CD4-positive, alpha-beta T cell treated with Interleukin-4 for 4 hours (primary cell): ENCODE measurements around the gene KCNQ1.
"Not testable (repeated sequence)": the region's sequence is repeated elsewhere in the genome, so short reads cannot be mapped to it uniquely, and the experiment has no call there.

Source experiments
- DNase-seq: peaks from one replicate; pipeline ENCODE4 v3.0.0-alpha.2; 2020

The KCNQ1 gene

DNA sequence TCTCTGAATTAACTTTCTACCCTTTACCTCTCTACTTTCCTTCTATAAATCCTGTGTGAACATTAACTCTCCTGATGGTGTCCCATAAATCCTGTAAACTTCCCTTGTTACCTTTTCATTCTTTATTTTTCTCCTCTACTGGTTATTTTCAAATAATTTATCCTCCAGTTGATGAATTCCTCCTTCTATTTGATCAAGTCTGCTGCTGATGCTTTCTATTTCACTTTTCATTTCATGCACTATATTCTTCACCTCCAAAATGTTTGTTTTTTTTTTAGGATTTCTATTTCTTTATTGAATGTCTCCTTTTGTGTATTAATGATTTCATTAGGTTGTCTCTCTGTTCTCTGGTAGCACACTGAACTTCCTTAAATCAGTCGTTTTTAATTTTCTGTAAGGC is 186.4 kb downstream of the KCNQ1 start:
- no peak for DNase-seq

DNA sequence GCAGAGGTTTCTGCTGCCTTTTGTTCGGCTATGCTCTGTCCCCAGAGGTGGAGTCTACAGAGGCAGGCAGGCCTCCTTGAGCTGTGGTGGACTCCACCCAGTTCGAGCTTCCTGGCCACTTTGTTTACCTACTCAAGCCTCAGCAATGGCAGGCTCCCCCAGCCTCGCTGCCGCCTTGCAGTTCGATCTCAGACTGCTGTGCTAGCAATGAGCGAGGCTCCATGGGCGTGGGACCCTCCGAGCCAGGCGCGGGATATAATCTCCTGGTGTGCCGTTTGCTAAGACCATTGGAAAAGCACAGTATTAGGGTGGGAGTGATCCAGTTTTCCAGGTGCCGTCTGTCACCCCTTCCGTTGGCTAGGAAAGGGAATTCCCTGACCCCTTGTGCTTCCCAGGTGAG is 195.0 kb downstream of the KCNQ1 start:
- DNase-seq = not testable (repeated sequence)

DNA sequence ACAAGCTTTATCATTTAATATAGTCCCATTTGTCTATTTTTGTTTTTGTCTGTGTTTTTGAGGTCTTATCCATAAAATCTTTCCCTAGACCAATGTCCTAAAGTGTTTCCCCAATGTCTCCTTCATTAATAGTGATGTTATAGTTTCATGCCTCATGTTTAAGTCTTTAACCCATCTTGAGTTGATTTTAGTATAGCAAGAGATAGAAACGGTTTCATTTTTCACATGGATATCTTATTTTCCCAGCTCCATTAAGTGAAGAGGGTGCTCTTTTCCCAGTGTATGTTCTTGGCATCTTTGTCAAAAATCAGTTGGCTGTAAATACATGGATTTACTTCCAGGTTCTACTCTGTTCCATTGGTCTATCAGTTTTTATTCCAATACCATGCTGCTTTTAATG is 196.8 kb downstream of the KCNQ1 start:
- no peak for DNase-seq

DNA sequence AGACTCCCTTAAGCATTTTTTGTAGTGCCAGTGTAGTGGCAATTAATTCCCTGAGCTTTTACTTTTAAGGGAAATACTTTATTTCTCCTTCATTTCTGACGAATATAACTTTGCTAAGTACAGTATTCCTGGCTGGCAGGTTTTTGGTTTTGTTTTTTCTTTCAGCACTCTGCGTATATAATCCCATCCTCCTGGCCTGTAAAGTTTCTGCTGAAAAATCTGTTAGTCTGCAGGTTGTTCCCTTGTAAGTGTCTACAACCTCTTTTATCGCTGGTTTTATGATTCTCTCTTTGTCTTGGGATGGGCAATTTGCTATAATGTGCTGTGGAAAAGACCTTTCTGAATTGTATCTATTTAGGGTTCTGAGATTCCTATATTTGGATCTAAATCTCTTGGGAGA is 198.9 kb downstream of the KCNQ1 start:
- no peak for DNase-seq

DNA sequence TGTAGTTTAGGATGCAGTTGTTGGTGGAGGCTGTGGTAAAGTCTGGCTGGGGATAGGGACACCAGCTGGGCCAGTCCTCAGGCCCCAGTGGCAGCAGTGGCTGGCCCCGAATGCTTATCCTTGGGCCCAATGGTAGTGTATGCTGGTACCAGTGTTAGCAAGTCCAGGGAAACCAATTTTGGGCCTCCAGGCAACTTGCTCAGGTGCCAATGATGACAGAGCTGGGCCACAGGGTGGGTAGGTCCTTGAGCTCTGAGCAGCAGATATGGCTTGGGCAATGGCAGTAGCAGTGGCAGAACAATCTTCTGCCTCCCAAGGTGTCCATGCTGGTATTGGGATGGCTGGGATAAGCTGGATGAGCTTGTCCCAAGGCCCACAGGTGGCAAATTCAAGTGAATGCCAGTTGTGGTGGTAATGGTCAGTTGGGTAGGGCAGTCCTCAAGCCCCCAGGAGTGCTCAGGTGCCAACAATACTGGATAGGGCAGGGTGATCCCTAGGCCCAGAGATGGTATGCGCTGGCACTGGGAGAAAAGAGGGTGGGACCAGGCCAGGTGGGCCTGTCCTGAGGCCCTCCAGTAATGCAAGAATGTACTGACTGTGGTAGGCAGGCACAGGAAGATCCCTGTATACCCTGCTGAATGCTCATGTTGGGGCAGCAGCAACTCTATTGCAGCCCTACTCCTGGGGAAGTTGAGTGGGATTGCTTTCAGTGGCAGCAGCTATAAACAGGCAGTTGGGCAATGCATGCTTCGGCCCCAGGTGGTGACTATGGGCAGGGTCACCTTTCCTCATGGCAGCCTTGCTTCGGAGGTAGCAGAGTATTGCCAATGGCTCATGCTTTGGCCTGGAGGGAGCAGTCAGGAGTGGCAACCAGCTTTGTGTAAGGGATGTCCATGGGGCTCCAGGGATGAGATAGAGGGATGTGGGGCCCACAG is 200.3 kb downstream of the KCNQ1 start:
- DNase-seq = no peak

DNA sequence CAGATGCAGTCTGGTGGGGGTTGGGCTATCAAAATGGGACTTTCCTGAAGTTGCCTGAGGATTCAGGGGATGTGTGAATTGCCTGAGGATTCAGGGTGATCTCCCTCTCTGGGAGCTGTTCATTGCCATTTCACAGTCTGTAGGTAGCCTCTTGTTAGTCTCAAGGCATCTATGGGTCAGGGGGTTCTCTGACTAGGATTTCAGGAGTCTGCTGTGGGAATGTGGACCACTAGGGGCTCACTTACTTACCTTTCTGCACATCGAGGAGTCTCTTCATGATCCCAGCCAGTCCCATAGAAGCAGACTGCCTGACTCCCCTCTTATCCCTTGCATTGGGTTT is 200.9 kb downstream of the KCNQ1 start:
- no peak for DNase-seq

DNA sequence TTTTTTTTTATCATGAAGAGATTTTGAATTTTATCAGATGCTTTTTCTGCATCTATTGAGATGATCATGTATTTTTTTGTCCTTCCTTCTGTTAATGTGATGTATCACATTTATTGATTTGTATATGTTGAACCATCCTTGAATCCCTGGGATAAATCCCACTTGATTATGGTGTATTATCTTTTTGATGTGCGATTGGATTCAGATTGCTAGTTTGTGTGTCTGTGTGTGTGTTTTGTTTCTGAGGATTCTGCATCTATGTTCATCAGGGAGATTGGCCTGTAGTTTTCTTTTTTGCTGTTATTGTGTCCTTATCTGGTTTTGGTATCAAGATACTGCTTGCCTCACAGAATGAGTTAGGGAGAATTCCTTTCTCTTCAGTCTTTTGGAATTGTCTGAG is 202.4 kb downstream of the KCNQ1 start:
- DNase-seq = no peak

DNA sequence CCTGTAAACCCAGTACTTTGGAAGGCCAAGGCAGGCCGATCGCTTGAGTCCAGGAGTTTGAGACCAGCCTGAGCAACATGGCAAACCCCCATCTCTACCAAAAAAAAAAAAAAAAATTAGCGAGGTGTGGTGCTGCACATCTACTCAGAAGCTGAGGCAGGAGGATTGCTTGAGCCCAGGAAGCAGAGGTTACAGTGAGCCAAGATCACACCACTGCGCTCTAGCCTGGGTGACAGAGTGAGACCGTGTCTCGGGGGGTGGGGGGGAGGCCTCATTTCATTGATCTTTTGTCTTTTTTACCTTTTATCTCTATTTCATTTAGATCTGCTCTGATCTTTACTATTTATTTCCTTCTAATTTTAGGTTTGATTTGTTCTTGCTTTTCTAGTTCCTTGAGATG is 203.1 kb downstream of the KCNQ1 start:
- DNase-seq = no peak

DNA sequence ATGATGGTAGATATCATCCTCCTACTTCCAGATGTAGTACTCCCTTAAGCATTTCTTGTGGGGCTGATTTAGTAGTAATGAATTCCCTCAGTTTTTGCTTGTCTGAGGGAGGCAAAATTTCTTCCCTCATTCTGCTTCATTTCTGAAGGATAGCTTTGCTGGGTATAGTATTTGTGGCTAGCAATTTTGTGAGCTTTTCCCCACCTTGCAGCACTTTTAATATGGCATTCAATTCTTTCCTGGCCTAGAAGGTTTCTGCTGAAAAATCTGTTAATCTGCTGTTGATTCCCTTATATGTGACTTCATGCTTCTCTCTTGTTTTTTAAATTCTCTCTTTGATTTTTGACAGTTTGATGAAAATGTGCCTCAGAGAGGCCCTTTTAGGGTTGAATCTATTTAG is 204.6 kb downstream of the KCNQ1 start:
- no peak for DNase-seq

DNA sequence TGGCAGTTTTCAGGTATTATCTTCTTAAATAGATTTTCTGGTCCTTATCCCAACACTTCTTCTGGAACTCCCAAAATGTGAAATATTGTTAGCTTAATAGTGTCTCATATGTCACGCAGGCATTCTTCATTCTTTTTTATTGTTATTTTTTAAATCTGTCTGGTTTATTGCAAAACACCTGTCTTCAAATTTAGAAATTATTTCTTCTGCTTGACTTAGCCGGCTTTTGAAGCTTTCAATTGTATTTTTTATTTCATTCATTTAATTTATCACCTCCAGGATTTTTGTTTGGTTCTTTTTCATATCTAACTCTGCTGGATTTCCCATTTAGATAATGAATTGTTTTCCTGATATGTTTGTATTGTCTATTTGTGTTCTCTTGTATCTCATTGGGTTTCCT is 205.0 kb downstream of the KCNQ1 start:
- DNase-seq = no peak

DNA sequence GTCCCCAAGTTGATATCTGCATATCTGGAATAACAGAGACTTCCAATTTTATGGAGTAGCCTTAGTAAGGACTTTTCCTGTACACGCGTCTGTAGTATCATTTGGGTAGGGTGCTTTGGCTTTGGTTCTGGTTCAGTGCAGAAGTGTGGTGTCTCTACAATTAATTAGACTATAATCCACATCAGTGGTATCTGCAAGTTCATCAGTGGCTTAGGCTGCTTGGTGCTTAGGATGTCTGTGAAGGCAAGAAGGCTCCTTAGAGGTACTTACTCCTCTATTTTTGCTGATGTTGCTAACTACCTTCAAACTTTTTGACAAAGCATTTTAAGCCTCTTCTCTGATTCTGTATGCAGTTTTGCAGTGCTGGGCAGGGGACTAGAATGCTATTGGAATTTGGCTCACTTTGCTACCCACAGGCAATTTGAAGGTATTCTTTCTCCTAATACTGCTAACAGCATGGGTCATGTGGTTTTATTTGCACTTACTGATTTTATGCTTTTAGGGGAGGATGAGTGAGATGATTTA is 205.6 kb downstream of the KCNQ1 start:
- DNase-seq = no peak

DNA sequence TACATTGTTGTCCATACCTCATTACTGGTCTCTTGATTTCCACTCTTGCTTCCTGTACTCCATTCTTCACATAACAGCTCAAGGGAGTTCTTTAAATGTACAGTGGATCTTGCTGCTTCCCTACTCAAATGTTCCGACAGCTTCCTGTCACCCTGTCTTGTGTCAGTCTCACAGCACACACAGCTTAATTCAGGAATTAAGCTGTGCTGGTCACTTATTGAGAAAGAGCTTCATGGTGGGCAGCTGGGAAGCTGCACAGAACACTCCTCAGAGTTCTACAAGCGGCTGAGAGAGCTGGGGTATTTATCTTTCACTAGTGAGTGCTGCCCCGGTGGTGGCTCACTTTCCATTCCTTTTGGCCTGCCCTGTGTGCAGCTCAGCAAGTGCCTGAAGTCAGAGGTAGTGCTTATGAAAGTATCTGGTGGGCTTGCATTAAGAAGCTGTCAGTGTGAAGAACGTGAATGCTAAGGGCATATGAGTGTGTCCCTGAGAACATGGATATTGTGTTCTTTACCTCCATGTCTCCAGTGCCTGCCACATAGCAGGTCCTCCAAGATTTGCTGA is 206.3 kb downstream of the KCNQ1 start:
- no peak for DNase-seq

DNA sequence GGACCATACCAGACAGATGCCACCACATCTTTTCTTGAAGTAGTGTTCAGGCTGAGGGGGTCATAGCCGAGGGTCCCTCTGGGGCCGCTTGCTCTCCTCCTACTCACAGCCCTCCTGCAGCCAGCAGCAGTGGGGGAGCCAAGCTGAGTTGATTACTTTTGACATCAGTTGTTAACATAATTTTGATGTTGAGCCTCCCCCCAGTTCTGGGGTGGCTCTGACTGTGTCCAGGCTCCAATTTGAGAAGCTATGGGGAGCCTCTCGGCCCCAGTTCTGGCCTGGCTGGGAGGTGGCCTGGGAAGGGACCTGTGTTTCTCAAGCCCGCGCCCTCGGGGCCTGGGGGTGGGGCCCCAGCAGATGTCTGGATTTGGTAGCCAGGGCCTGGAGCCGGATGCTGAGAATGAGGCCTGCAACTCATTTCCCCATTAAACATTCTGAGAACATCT is 207.0 kb downstream of the KCNQ1 start:
- no peak for DNase-seq

DNA sequence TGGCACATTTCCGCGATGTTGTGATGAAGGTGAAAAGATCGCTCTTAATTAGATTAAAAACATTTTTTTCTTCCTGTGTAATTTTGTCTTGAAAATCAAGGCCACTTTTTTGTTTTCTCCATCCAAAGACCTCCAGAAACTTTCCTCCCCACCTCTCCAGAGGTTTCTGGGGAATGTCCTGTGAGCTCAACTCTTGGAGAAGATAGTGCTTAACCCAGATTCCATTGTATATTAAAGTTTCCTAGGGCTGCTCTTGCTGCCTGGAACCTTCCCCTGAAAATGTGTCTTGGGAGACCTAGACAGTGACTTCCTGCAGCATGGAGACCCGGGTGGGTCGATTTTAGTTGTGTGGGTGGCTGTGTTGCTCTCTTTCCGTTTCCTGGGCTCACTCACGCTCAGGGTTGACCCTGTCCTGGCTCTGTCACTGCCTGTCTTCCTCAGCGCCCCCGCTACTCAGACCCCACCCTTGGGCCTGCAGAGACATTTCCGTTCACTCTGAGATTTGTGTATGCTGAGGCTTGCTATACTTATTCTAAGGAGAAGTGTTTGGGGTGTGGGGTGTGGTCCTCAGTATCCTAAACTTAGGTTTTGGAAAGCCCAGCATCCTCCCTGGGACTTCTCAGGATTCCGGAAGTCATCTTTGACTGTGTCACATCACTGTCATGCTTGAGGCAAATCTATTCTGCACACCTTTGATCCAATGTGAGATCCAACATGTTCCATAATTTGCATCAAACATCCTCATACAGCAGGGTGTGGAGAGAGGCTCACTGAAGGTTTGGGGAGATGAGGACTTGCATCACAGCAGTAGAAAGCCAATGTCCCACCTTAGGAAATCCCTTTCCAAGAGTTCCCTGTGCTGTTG is 207.8 kb downstream of the KCNQ1 start:
- DNase-seq = no peak

DNA sequence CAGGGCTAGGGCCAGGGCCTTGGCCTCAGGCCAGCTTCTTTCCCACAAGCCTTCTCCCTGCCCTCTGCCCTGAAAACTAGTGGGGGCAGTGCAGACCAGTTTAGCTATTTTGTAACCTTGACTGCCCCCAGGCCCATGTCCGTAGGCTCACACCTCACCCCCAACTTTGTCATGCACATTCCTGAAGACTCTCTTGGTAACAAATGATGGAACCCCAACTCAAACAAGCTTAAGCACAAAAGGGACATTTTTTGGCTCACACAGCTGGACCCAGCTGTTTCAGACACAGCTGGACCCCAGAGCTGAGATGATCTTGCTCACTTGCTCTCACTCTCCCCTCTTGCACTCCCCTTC is 208.4 kb downstream of the KCNQ1 start:
- DNase-seq = no peak

DNA sequence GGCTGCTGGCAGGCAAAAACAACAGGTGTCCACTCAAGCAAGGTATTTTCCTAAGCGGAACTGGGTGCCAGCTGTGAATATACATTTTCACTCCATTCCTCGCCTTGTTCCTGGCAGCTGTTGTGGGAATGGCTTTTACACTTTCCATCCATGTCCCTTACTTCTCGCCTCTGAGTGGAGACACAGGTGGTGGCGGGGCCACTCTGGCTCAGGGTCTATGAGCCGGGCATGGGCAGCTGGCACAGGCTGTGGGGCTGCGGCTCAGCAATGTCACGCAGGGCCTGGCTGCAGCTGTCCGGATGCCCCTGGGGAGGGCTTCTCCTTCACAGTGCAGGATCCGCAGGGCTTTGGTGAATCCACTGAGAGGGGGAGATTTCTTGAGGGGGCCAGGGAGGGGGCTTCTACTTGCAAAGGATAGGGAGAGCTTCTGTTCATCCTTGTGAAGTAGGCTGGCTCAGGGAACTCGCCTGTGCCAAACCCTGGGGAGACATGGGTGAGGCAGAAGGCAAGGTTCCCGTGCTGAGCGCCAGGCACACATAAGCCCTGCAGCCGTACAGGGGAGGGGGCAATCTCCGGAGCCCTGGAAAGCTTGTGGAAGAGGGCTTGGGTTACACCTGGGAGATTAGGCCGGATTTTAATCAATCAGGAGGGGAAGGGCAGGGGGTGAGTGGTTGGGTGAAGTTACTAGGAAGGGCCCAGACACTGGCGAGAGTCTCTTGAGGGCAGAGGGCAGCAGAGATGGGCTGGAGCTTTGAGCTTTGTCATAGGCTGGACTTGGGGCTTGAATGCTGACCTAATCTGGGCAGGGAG is 209.3 kb downstream of the KCNQ1 start:
- no peak for DNase-seq

DNA sequence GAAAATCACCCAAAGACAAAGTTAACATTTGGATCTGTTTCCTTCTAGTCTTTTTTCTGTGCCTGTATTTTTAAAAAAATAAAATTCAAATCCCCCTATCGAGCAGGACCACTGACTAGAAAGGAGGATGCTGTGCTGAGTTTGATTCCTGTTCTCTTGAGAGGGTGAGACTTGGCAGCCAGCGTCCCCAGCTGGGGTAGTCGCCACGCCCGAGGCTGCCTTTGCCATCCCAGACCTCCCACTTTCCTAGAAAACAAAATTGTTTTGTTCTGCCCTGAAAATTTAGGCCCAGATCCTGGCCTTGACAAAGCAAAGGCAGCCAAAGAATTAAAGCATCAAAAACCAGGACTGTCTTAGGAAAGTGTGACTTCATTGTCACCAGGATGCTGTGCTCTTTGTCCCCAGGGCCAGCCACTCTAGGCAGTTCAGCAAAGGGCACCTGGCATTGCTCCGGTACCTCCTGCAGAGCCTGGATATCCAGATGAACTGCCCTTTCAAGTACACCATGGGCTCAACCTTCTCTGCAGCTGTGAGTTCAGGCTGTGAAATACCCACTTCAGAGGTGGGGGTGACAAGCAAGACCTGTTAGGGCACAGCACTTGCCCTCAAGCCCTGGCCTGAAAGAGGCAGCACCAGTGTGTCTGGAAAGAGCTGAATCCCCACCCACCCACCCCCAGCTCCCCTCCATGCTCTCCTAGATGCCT is 210.4 kb downstream of the KCNQ1 start:
- no peak for DNase-seq

DNA sequence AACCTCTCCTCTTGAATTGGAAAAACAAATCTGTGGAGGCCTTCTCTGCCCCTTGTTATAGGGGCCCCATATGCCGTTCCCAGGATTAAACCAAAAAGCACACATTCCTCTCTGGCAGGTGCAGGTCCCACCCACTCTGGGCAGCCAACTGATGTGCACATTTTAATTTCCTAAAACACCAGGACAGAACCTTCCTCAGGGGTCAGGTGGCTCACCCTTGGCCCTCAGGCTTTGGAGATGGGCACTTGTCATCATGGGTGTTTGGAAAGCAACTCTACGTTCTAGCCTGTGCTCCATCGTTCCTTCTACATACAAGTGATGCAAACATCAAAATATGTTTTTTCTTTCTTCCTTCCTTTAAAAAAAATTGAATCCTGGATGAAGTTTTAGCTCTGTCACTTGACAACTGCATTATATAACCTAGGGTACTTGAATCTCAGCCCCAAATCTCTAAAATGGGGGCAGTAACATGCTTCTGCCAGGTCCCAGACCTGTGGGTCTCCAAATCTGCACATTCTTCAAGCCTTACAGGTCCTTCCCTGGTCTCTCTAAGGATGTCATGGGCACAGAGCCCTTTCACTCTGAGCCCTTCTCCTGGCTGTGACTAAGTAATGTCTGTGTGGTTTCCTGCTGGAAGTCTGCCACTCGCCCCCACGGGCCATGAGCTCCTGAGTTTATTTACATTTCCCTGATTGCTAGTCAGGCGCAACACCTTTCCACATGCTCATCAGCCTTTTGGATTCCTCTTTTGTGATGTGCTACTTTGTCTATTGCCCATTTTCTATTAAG is 211.2 kb downstream of the KCNQ1 start:
- no peak for DNase-seq

DNA sequence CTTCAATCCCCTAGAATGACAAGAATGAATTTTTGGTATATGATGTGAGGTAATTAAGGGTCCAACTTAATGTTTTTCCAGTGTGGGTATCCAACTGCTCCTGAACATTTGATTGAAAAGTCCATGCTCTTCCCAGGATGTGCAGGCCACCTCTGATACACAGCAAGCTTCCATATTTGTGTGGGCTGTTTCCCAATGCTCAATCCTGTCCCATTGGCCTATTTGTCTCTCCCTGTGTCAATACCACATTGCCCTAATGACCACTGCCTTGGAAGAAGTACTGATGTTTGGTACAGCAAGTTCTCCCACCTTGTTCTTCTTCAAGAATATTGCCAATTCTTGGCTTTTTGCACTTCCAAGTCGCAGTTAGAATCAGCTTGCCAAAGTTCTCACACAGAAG is 212.1 kb downstream of the KCNQ1 start:
- no peak for DNase-seq

DNA sequence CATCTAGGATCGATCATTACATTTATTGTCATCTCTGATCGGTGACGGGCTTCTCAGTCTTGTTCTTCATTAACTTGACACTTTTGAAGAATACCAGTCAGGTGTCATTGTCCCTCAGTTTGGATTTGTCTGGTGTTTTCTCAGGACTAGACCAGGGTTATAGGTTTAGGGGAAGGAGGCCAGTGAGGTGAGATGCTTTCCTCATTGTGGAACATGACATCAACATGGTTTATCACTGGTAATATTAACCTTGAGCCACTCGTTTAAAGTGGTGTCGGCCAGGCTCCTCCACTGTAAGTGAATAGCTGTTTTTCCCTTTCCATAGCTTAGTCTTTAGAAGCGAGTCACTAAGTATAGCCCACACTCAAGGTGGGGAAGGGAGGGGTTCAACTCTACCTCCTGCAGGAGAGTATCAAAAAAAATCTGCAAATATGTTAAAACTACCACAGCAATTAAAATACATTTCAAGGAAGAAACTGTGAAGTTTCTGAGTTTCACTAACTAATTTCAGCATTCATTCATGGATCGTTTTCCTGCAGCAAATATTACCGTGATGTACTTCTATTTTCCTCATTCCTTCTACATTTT is 213.0 kb downstream of the KCNQ1 start:
- DNase-seq = no peak
